Measurements from ENCODE around the gene TBX5. TPM values are rescaled to one million over a fixed set of nuclear protein-coding genes. Genes with fewer than 3 reads are reported as not detected.

TBX5 gene
- total RNA-seq, 1 donor from 2014 or later, result not detected

GRCh38 chr12:114407842-114408411, 2.0 kb upstream of the TBX5 start:
- no peak overlapping the region for H3K4me3 ChIP-seq
- peaks cover 14% of the 10 kb centered on the region for H3K27me3 ChIP-seq
- no peak overlapping the region for H3K27ac ChIP-seq
- H3K9me3 ChIP-seq, result no peaks in the 10 kb centered on the region
- H3K36me3 ChIP-seq, result no peaks in the 10 kb centered on the region
- DNase-seq (ENCODE audit: extremely low spot score in 2 of 2), result no peak
- intact Hi-C loops (cut with DNase I), result no loop called here
- H3K4me1 ChIP-seq, result peaks cover 25% of the 10 kb centered on the region
- TF ChIP-seq POLR2AphosphoS5 (IDR thresholded peaks at IDR 0.05; ENCODE audit: insufficient read depth in 1 of 2, low read depth in 1 of 2) (no peak), POLR2A (IDR thresholded peaks at IDR 0.05) (no peak), CTCF (IDR thresholded peaks at IDR 0.05) (no peak)

GRCh38 chr12:114406984-114407841, 1.3 kb upstream of the TBX5 start:
- peaks cover 25% of the 10 kb centered on the region for H3K4me1 ChIP-seq
- no peaks in the 10 kb centered on the region for H3K36me3 ChIP-seq
- peaks cover 14% of the 10 kb centered on the region for H3K27me3 ChIP-seq
- no peaks in the 10 kb centered on the region for H3K9me3 ChIP-seq
- intact Hi-C loops (cut with DNase I), result no loop called here
- no peak overlapping the region for H3K27ac ChIP-seq
- no peak for TF ChIP-seq POLR2A (IDR thresholded peaks at IDR 0.05)
- no peak for TF ChIP-seq POLR2AphosphoS5 (IDR thresholded peaks at IDR 0.05; ENCODE audit: insufficient read depth in 1 of 2, low read depth in 1 of 2)
- TF ChIP-seq CTCF (IDR thresholded peaks at IDR 0.05), result no peak
- H3K4me3 ChIP-seq, result no peak overlapping the region
- no peak for DNase-seq (ENCODE audit: extremely low spot score in 2 of 2)

GRCh38 chr12:114406316-114406983, 506 bp upstream of the TBX5 start:
- H3K4me3 ChIP-seq, result no peak overlapping the region
- no peak for DNase-seq (ENCODE audit: extremely low spot score in 2 of 2)
- intact Hi-C loops (cut with DNase I), result no loop called here
- H3K36me3 ChIP-seq, result no peaks in the 10 kb centered on the region
- TF ChIP-seq POLR2A (IDR thresholded peaks at IDR 0.05) (no peak), POLR2AphosphoS5 (IDR thresholded peaks at IDR 0.05; ENCODE audit: insufficient read depth in 1 of 2, low read depth in 1 of 2) (no peak), CTCF (IDR thresholded peaks at IDR 0.05) (no peak)
- no peaks in the 10 kb centered on the region for H3K9me3 ChIP-seq
- H3K4me1 ChIP-seq, result peaks cover 25% of the 10 kb centered on the region
- no peak overlapping the region for H3K27ac ChIP-seq
- H3K27me3 ChIP-seq, result peaks cover 14% of the 10 kb centered on the region

GRCh38 chr12:114404926-114405518, 922 bp downstream of the TBX5 start:
- no peak overlapping the region for H3K27ac ChIP-seq
- no peak for TF ChIP-seq POLR2A (IDR thresholded peaks at IDR 0.05)
- TF ChIP-seq CTCF (IDR thresholded peaks at IDR 0.05), result no peak
- TF ChIP-seq POLR2AphosphoS5 (IDR thresholded peaks at IDR 0.05; ENCODE audit: insufficient read depth in 1 of 2, low read depth in 1 of 2), result no peak
- H3K4me3 ChIP-seq, result no peak overlapping the region
- intact Hi-C loops (cut with DNase I), result no loop called here
- peaks cover 25% of the 10 kb centered on the region for H3K4me1 ChIP-seq
- no peaks in the 10 kb centered on the region for H3K9me3 ChIP-seq
- peaks cover 14% of the 10 kb centered on the region for H3K27me3 ChIP-seq
- no peak for DNase-seq (ENCODE audit: extremely low spot score in 2 of 2)
- no peaks in the 10 kb centered on the region for H3K36me3 ChIP-seq

Data from vagina (tissue), 2 donors.